Ascending aorta (tissue), 2 donors: Measurements from ENCODE around the gene SLC10A1. TPM values are rescaled to one million over a fixed set of nuclear protein-coding genes. Genes with fewer than 3 reads are reported as not detected.

Source experiments
- DNase-seq, 2 donors: peaks; one replicate each; pipeline ENCODE4 v3.0.0-alpha.2; 2019; ENCODE audit warnings: low spot score in 2 of 2
- H3K27ac ChIP-seq, 2 donors: fragments of 200-600 bp; sonication (generic); one replicate each; pipeline ENCODE4 v1.5.1; 2016 to 2017; ENCODE audit warnings: mild to moderate bottlenecking in 1 of 2
- H3K27me3 ChIP-seq: fragments of 200-600 bp; sonication (generic); one replicate; pipeline ENCODE4 v1.5.1; 2017
- H3K36me3 ChIP-seq, 2 donors: fragments of 200-600 bp; sonication (generic); one replicate each; pipeline ENCODE4 v1.5.1; 2016
- H3K4me1 ChIP-seq, 2 donors: fragments of 200-600 bp; sonication (generic); one replicate each; pipeline ENCODE4 v1.5.1; 2016 to 2017; ENCODE audit warnings: mild to moderate bottlenecking in 1 of 2
- H3K4me3 ChIP-seq, 2 donors: fragments of 200-600 bp; sonication (generic); one replicate each; pipeline ENCODE4 v1.5.1; 2016 to 2017; ENCODE audit warnings: mild to moderate bottlenecking in 1 of 2
- H3K9me3 ChIP-seq, 2 donors: fragments of 200-600 bp; sonication (generic); one replicate each; pipeline ENCODE4 v1.5.1; 2016
- CTCF ChIP-seq, 3 experiments: fragments of 200-600 bp in 2 of 3; fragments of 450-650 bp in 1 of 3; sonication (generic) in 2 of 3; IDR thresholded peaks; one replicate each; pipeline ENCODE4 v1.5.1; 2016 to 2019; ENCODE audit warnings: antibody characterized with exemption in 3 of 3, mild to moderate bottlenecking in 1 of 3, moderate library complexity in 1 of 3
- intact Hi-C: fragments of 100-400 bp; cut with DNase I; formaldehyde crosslinking; loops from one replicate; pipeline ENCODE4 v1.15.1; 2023
- total RNA-seq: library from RNA; depleted of rRNA; stranded (reverse); fragments of >200 nt; gene quantifications from one replicate; pipeline ENCODE4 v1.1.0, GENCODE V29; 2016

Gene SLC10A1
- total RNA-seq, 1 donor from 2014 or later: not detected

- H3K36me3 ChIP-seq: no peaks in the 10 kb centered on the region
- intact Hi-C loops: no loop called here
- H3K9me3 ChIP-seq: no peaks in the 10 kb centered on the region
- no peak for TF ChIP-seq CTCF (IDR thresholded peaks at IDR 0.05)
- no peak overlapping the region for H3K27ac ChIP-seq
- H3K27me3 ChIP-seq: no peaks in the 10 kb centered on the region
- no peak for DNase-seq
- no peaks in the 10 kb centered on the region for H3K4me1 ChIP-seq
- H3K4me3 ChIP-seq: no peak overlapping the region
Measured at GRCh38 chr14:69795691-69796090, 1.4 kb downstream of the SLC10A1 start.

GRCh38 chr14:69794791-69795190 lies 2.2 kb downstream of the SLC10A1 start:
- Histone ChIP-seq H3K4me1 (no peaks in the 10 kb centered on the region), H3K4me3 (no peak overlapping the region), H3K9me3 (no peaks in the 10 kb centered on the region), H3K27ac (no peak overlapping the region), H3K36me3 (no peaks in the 10 kb centered on the region), H3K27me3 (no peaks in the 10 kb centered on the region)
- no peak for DNase-seq
- intact Hi-C loops: no loop called here
- no peak for TF ChIP-seq CTCF (IDR thresholded peaks at IDR 0.05)

- Histone ChIP-seq H3K4me1 (no peaks in the 10 kb centered on the region), H3K27ac (no peak overlapping the region), H3K4me3 (no peak overlapping the region), H3K27me3 (no peaks in the 10 kb centered on the region), H3K9me3 (no peaks in the 10 kb centered on the region), H3K36me3 (no peaks in the 10 kb centered on the region)
- no peak for TF ChIP-seq CTCF (IDR thresholded peaks at IDR 0.05)
- no peak for DNase-seq
- intact Hi-C loops: no loop called here
Measured at GRCh38 chr14:69792887-69793421, 4.1 kb downstream of the SLC10A1 start.

GRCh38 chr14:69789118-69789640 lies 7.9 kb downstream of the SLC10A1 start:
- H3K4me3 ChIP-seq: no peak overlapping the region
- no peak for TF ChIP-seq CTCF (IDR thresholded peaks at IDR 0.05)
- H3K36me3 ChIP-seq: peaks cover 2 to 7% of the 10 kb centered on the region in 2 donors
- H3K4me1 ChIP-seq: no peaks in the 10 kb centered on the region
- no peak overlapping the region for H3K27ac ChIP-seq
- no peaks in the 10 kb centered on the region for H3K9me3 ChIP-seq
- no peak for DNase-seq
- no peaks in the 10 kb centered on the region for H3K27me3 ChIP-seq
- intact Hi-C loops: no loop called here

- Histone ChIP-seq H3K27me3 (no peaks in the 10 kb centered on the region), H3K4me1 (no peaks in the 10 kb centered on the region), H3K9me3 (no peaks in the 10 kb centered on the region), H3K27ac (no peak overlapping the region), H3K4me3 (no peak overlapping the region), H3K36me3 (peaks cover 5 to 7% of the 10 kb centered on the region in 2 donors)
- intact Hi-C loops: no loop called here
- DNase-seq: no peak
- TF ChIP-seq CTCF (IDR thresholded peaks at IDR 0.05): no peak
Measured at GRCh38 chr14:69786603-69787002, 10.4 kb downstream of the SLC10A1 start.

- no peaks in the 10 kb centered on the region for H3K4me1 ChIP-seq
- no peak for TF ChIP-seq CTCF (IDR thresholded peaks at IDR 0.05)
- no peaks in the 10 kb centered on the region for H3K9me3 ChIP-seq
- H3K4me3 ChIP-seq: no peak overlapping the region
- intact Hi-C loops: no loop called here
- no peak for DNase-seq
- H3K27me3 ChIP-seq: no peaks in the 10 kb centered on the region
- H3K27ac ChIP-seq: no peak overlapping the region
- peaks cover 8 to 13% of the 10 kb centered on the region in 2 donors for H3K36me3 ChIP-seq
Measured at GRCh38 chr14:69784942-69785341, 12.1 kb downstream of the SLC10A1 start.
